Liver (tissue), 9 donors: ENCODE results near the gene NEK6. TPM values are rescaled to one million over a fixed set of nuclear protein-coding genes. Genes with fewer than 3 reads are reported as not detected.

Experiments
- DNase-seq: peaks from one replicate; pipeline ENCODE4 v3.0.0-alpha.2; 2017; ENCODE audit warnings: low spot score
- H3K27ac ChIP-seq, 2 donors: one replicate each; pipeline ENCODE4 v1.7.0; 2013; ENCODE audit warnings: inconsistent platforms in 2 of 2, low read length in 2 of 2, control low read depth in 1 of 2, low read depth in 1 of 2, mild to moderate bottlenecking in 1 of 2
- H3K27me3 ChIP-seq, 4 donors: one replicate each; pipeline versions ENCODE4 v1.6.1 to v1.7.0; 2013; ENCODE audit warnings: low read length in 3 of 4, inconsistent platforms in 1 of 4, mild to moderate bottlenecking in 1 of 4, moderate library complexity in 1 of 4; ENCODE audit not compliant: control insufficient read depth in 4 of 4, insufficient read depth in 4 of 4
- H3K36me3 ChIP-seq, 4 donors: one replicate each; pipeline versions ENCODE4 v1.6.1 to v1.7.0; 2013; ENCODE audit warnings: low read length in 3 of 4, mild to moderate bottlenecking in 3 of 4, low read depth in 1 of 4, moderate library complexity in 1 of 4; ENCODE audit not compliant: control insufficient read depth in 4 of 4, insufficient read depth in 3 of 4
- H3K4me1 ChIP-seq, 4 donors: one replicate each; pipeline versions ENCODE4 v1.6.1 to v1.7.0; 2013; ENCODE audit warnings: low read length in 3 of 4, mild to moderate bottlenecking in 3 of 4, moderate library complexity in 1 of 4; ENCODE audit not compliant: control insufficient read depth in 4 of 4, insufficient read depth in 4 of 4
- H3K4me3 ChIP-seq, 3 donors: one replicate each; pipeline versions ENCODE4 v1.6.1 to v1.7.0; 2013; ENCODE audit warnings: low read length in 3 of 3, control low read depth in 1 of 3, low read depth in 1 of 3, mild to moderate bottlenecking in 1 of 3
- H3K9ac ChIP-seq, 2 donors: one replicate each; pipeline ENCODE4 v1.7.0; 2013; ENCODE audit warnings: low read length in 2 of 2, mild to moderate bottlenecking in 2 of 2, moderate library complexity in 2 of 2, control low read depth in 1 of 2, low read depth in 1 of 2
- H3K9me3 ChIP-seq, 4 donors: one replicate each; pipeline versions ENCODE4 v1.6.1 to v1.7.0; 2013; ENCODE audit warnings: low read length in 3 of 4; ENCODE audit not compliant: control insufficient read depth in 4 of 4
- CTCF ChIP-seq: fragments of 150-350 bp; IDR thresholded peaks from 2 replicates; pipeline ENCODE4 v1.5.1; 2017; ENCODE audit warnings: improper control_type of control experiment, low read depth, low read length; ENCODE audit not compliant: missing input control
- EGR1 ChIP-seq, 2 donors: IDR thresholded peaks; 2 replicates each; pipeline ENCODE4 v1.6.1; 2016 to 2018; ENCODE audit warnings: antibody characterized with exemption in 2 of 2, low read depth in 2 of 2
- FOXA1 ChIP-seq: IDR thresholded peaks from 2 replicates; pipeline ENCODE4 v1.6.1; 2016; ENCODE audit warnings: antibody characterized with exemption
- FOXA2 ChIP-seq: IDR thresholded peaks from 2 replicates; pipeline ENCODE4 v1.6.1; 2016; ENCODE audit warnings: antibody characterized with exemption
- GABPA ChIP-seq, 2 donors: IDR thresholded peaks in 1 of 2; conservative IDR thresholded peaks in 1 of 2; 2 replicates each; pipeline ENCODE4 v1.6.1; 2016; ENCODE audit warnings: antibody characterized with exemption in 2 of 2, mild to moderate bottlenecking in 1 of 2, moderate library complexity in 1 of 2
- NR2F2 ChIP-seq: IDR thresholded peaks from 2 replicates; pipeline ENCODE4 v1.6.1; 2016; ENCODE audit warnings: antibody characterized with exemption
- RAD21 ChIP-seq, 2 donors: IDR thresholded peaks; 2 replicates each; pipeline ENCODE4 v1.6.1; 2016; ENCODE audit warnings: antibody characterized with exemption in 2 of 2, mild to moderate bottlenecking in 2 of 2
- RXRA ChIP-seq, 2 donors: IDR thresholded peaks; 2 replicates each; pipeline ENCODE4 v1.6.1; 2017 to 2018; ENCODE audit warnings: antibody characterized with exemption in 2 of 2, mild to moderate bottlenecking in 1 of 2
- SP1 ChIP-seq: IDR thresholded peaks from 2 replicates; pipeline ENCODE4 v1.6.1; 2018; ENCODE audit warnings: antibody characterized with exemption, mild to moderate bottlenecking
- TAF1 ChIP-seq: conservative IDR thresholded peaks from 2 replicates; pipeline ENCODE4 v1.6.1; 2016; ENCODE audit warnings: antibody characterized with exemption, mild to moderate bottlenecking
- YY1 ChIP-seq: IDR thresholded peaks from 2 replicates; pipeline ENCODE4 v1.6.1; 2016; ENCODE audit warnings: antibody characterized with exemption, mild to moderate bottlenecking
- WGBS: extraction: QIAGEN DNeasy Blood & Tissue Kit; methylation state at CpG from one replicate; pipeline ENCODE4 v1.1.7; 2013; 5-methylcytosine and 5-hydroxymethylcytosine counted together
- polyA plus RNA-seq, 2 donors: library from polyadenylated mRNA; stranded (reverse) in 1 of 2; unstranded in 1 of 2; fragments of 200-250 nt in 1 of 2; fragments of >200 nt in 1 of 2; fragmentation: Nextera tagmentation in 1 of 2; extraction: Ambion mirVana in 1 of 2; gene quantifications; one replicate each; pipeline versions ENCODE4 v1.2.1 to v1.2.3, GENCODE V29; 2013 to 2015
- total RNA-seq, 2 donors: library from RNA; depleted of rRNA; stranded (reverse); fragments of >200 nt; gene quantifications; one replicate each; pipeline ENCODE4 v1.2.3, GENCODE V29; 2014
- TF ChIP-seq, protein P1 (sequence below): IDR thresholded peaks from 2 replicates; pipeline ENCODE4 v1.6.1; 2016; ENCODE audit warnings: antibody characterized with exemption
- TF ChIP-seq, protein P2 (sequence below): IDR thresholded peaks from 2 replicates; pipeline ENCODE4 v1.6.1; 2016; ENCODE audit warnings: antibody characterized with exemption
- TF ChIP-seq, protein P3 (sequence below): IDR thresholded peaks from 2 replicates; pipeline ENCODE4 v1.6.1; 2016; ENCODE audit warnings: antibody characterized with exemption
- donor health status: healthy.
- donor health status: healthy.
- donor health status: healthy.
- donor health status: healthy.
- donor health status: healthy.

The NEK6 gene
- total and polyA plus RNA-seq, 4 donors: 32.5 to 49.7 (median 42.5) TPM

DNA sequence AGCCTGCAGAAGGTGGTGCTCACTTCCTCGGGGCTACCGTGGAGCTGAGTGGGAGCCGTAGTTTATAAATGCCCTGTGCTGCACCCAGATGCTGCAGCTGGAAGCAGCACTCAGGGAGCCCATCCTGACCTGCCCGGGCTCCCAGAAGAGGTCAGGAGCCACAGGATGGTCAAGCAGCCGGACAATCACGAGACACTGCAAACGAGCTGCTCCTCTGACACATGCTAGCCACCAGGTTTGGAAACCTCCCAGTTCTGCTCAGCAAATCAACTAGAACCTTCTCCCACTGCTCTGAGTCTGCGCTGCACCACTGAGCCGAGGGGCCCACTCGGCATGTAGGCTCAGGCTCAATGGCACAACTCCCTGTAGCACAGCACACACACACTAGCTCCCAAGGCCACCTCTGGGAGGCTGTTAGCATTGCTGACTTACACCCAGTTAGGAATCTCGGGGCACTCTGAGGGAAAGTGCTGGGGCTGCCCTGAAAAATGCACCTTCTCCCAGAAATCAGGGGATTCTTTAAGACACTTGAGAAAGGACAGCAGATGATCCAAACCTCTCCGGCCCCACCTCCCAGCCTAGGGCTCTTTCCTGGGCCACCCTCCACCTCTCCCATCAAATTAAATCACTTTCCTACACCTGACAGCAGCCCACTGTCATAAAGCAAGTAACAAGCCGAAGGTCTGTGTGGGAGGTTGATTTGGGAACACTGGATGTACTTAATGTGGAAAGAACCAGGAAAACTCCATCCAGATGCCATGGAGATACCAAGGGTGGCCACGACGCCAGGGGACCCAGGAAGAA lies 98.4 kb downstream of the NEK6 start:
- Histone ChIP-seq H3K27ac (no peak overlapping the region), H3K36me3 (peaks cover 3 to 48% (median 28%) of the 10 kb centered on the region in 4 donors), H3K9ac (no peak overlapping the region), H3K27me3 (no peaks in the 10 kb centered on the region), H3K9me3 (no peaks in the 10 kb centered on the region), H3K4me1 (peaks cover 0 to 14% (median 5%) of the 10 kb centered on the region in 4 donors), H3K4me3 (no peak overlapping the region)
- TF ChIP-seq TAF1: no peak
- TF ChIP-seq SP1: no peak
- TF ChIP-seq FOXA1: no peak
- no peak for TF ChIP-seq EGR1 (IDR thresholded peaks at IDR 0.05; ENCODE audit: low read depth in 2 of 2)
- no peak for TF ChIP-seq CTCF
- TF ChIP-seq, protein P1, sequence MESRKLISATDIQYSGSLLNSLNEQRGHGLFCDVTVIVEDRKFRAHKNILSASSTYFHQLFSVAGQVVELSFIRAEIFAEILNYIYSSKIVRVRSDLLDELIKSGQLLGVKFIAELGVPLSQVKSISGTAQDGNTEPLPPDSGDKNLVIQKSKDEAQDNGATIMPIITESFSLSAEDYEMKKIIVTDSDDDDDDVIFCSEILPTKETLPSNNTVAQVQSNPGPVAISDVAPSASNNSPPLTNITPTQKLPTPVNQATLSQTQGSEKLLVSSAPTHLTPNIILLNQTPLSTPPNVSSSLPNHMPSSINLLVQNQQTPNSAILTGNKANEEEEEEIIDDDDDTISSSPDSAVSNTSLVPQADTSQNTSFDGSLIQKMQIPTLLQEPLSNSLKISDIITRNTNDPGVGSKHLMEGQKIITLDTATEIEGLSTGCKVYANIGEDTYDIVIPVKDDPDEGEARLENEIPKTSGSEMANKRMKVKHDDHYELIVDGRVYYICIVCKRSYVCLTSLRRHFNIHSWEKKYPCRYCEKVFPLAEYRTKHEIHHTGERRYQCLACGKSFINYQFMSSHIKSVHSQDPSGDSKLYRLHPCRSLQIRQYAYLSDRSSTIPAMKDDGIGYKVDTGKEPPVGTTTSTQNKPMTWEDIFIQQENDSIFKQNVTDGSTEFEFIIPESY: no peak
- TF ChIP-seq, protein P2, sequence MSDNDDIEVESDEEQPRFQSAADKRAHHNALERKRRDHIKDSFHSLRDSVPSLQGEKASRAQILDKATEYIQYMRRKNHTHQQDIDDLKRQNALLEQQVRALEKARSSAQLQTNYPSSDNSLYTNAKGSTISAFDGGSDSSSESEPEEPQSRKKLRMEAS: no peak
- no peak for TF ChIP-seq FOXA2
- TF ChIP-seq, protein P3, sequence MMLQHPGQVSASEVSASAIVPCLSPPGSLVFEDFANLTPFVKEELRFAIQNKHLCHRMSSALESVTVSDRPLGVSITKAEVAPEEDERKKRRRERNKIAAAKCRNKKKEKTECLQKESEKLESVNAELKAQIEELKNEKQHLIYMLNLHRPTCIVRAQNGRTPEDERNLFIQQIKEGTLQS: no peak
- TF ChIP-seq GABPA (IDR thresholded peaks at IDR 0.05 in 1 of 2, conservative IDR thresholded peaks at IDR 0.05 in 1 of 2): no peak
- TF ChIP-seq RXRA (IDR thresholded peaks at IDR 0.05): no peak
- TF ChIP-seq RAD21 (IDR thresholded peaks at IDR 0.05): no peak
- no peak for TF ChIP-seq NR2F2
- TF ChIP-seq YY1: no peak
- 88% methylated on average over 15 of the region's 15 CpGs for WGBS
- DNase-seq: no peak

- no peak for TF ChIP-seq SP1
- no peak for TF ChIP-seq YY1
- no peak for TF ChIP-seq CTCF
- TF ChIP-seq, protein P2: no peak
- no peak for TF ChIP-seq RAD21 (IDR thresholded peaks at IDR 0.05)
- no peak for TF ChIP-seq EGR1 (IDR thresholded peaks at IDR 0.05; ENCODE audit: low read depth in 2 of 2)
- Histone ChIP-seq H3K9ac (no peak overlapping the region), H3K4me1 (peaks cover 0 to 12% (median 3%) of the 10 kb centered on the region in 4 donors), H3K9me3 (no peaks in the 10 kb centered on the region), H3K36me3 (peaks cover 3 to 41% (median 25%) of the 10 kb centered on the region in 4 donors), H3K27ac (no peak overlapping the region), H3K4me3 (no peak overlapping the region), H3K27me3 (no peaks in the 10 kb centered on the region)
- no peak for DNase-seq
- WGBS: 93% methylated on average over 19 of the region's 19 CpGs
Observed at GRCh38 chr9:124356745-124357390, 99.1 kb downstream of the NEK6 start.
